OCI-LY7 (cell line): ENCODE measurements around the gene PPP1R37.

Experiments used
- EZH2phosphoT487 ChIP-seq: fragments of 200-600 bp; sonication (generic); IDR thresholded peaks from 2 replicates; pipeline ENCODE4 v1.6.1; 2018; ENCODE audit warnings: low read depth, borderline replicate concordance, mild to moderate bottlenecking, mixed run types, antibody characterized with exemption, low read length, moderate library complexity, mixed read lengths
- TF ChIP-seq, protein P1 (sequence below): fragments of 200-600 bp; sonication (generic); conservative IDR thresholded peaks from 2 replicates; pipeline ENCODE4 v1.5.1; 2014; ENCODE audit warnings: mild to moderate bottlenecking, antibody characterized with exemption, low read length, moderate library complexity, mixed read lengths

DNA sequence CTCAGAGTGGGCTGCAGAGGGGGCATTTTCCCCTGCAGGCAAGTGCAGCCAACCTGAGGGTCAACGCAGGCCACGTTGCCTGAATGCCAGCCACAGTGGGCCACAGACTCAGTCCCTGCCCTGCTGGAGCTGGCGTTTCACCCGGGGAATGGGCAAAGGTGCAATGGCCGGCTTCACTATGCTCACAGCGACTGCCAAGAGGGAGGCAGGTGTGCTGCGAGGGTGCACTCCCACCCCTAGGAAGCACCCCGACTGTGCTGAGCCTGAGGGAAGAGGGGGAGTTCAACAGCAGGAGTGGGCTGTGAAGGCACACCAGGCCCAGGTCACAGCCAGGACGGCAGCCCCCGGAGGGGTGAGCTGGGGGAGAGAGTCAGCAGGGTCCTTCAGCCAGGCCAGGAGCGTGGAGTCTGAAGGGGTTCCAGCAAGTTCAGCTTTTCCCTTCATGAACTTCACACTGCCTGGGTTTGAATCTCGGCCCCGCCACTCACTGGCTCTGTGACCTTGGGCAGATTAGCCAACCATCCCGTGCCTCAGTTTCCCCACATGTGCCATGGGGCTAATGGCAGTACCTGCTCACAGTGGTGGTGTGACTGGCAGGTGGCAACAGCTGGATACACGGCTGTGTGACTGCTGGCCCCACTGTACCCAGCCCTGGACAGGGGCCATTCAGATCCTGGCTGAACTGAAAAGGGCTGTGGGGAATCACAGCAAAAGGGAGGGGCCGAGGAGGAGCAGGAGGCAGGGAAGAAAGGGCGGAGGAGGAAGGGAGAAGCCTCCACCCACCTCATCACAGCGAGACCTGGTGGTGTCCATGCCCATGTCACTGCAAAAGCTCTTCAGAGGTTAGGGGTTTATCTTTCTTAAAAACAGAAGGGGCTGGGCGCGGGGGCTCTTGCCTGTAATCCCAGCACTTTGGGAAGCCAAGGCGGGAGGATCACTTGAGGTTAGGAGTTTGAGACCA lies 77.4 kb downstream of the PPP1R37 start:
- TF ChIP-seq, protein P1, sequence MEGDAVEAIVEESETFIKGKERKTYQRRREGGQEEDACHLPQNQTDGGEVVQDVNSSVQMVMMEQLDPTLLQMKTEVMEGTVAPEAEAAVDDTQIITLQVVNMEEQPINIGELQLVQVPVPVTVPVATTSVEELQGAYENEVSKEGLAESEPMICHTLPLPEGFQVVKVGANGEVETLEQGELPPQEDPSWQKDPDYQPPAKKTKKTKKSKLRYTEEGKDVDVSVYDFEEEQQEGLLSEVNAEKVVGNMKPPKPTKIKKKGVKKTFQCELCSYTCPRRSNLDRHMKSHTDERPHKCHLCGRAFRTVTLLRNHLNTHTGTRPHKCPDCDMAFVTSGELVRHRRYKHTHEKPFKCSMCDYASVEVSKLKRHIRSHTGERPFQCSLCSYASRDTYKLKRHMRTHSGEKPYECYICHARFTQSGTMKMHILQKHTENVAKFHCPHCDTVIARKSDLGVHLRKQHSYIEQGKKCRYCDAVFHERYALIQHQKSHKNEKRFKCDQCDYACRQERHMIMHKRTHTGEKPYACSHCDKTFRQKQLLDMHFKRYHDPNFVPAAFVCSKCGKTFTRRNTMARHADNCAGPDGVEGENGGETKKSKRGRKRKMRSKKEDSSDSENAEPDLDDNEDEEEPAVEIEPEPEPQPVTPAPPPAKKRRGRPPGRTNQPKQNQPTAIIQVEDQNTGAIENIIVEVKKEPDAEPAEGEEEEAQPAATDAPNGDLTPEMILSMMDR: no peak
- TF ChIP-seq EZH2phosphoT487: no peak
